GM19328 (cell line): Measurements from ENCODE around the gene LCN1.
"Not testable (repeated sequence)": the region's sequence is repeated elsewhere in the genome, so short reads cannot be mapped to it uniquely, and the experiment has no call there.

Experiments used
- ATAC-seq: cut with Tn5 transposase; IDR thresholded peaks from one replicate; pipeline ENCODE4 v1.9.1; 2021; ENCODE audit warnings: mild to moderate bottlenecking, moderate library complexity; ENCODE audit not compliant: unreplicated experiment

Gene LCN1

DNA sequence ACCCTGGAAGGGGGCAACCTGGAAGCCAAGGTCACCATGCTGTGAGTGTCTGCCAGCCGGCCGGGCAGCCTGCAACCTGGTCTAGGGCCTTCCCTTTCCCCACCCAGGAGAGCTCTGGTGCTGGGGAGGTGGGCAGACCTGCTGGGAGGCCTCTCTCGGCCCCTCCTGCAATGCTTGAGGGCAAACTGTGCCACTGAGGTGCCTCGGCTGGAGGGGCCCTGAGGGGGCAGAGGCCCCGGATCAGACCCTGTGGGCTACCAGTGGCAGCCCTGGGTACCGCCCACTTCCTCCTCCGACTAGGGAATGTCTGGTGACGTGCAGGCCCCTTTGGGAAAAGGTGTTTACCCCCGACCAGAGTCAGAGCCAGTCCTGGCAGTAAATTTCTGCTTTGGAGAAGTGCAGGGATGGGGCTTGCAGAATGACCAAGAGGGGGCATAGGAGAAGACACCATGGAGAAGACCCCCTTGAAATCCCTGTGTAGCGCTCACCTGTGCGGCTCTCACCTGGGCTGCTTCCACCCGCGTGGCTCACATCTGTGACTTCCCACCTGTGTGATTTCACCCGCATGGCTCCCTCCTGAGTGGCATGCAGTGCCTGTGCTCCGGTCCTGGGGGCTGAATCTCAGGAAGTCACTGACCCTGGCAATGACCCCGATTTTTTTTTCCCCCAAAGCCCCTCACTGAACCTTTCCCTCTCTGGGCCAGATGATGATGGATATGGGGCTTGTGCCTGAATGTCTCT is 1.1 kb downstream of the LCN1 start:
- ATAC-seq: no peak

DNA sequence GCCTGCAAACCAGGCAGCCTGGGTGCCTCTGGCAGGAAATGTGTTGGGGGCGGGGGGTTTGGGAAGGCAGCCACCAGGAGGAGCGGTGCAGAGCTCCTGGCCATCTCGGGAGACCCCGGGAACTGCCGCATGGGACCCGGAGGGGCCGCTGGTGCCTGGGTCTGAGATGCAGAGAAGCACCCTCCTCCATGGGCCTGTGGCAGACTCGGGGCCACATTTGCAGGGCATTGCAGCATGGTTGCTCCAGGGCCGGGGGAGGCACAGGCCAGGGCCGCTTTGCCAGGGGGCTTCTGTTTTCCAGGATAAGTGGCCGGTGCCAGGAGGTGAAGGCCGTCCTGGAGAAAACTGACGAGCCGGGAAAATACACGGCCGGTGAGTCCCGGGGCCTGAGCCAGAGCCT is 1.7 kb downstream of the LCN1 start:
- ATAC-seq: no peak

DNA sequence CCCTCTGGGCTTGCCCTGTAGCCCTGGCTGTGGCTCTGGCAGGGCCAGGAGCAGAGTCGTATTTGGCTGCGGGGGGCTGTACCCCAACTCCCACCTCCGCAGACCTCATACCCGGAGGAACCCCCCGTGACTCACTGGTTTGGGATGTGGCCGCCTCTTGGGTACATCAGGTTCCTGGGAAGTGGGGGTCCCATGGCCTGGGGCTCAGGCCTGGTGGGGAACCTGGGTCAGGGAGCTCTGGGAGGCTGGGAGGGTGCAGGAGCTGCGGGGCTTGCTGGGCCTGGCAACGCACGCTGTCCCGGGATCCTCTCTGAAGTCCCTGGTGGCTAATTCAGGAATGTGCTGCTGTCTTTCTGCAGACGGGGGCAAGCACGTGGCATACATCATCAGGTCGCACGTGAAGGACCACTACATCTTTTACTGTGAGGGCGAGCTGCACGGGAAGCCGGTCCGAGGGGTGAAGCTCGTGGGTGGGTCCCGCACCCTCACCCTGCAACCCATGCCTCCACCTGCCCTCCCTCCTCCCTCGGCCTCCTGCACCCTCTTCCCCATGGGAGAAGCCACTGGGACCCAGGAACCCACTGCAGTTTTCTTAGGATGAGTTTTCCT is 2.4 kb downstream of the LCN1 start:
- no peak for ATAC-seq

DNA sequence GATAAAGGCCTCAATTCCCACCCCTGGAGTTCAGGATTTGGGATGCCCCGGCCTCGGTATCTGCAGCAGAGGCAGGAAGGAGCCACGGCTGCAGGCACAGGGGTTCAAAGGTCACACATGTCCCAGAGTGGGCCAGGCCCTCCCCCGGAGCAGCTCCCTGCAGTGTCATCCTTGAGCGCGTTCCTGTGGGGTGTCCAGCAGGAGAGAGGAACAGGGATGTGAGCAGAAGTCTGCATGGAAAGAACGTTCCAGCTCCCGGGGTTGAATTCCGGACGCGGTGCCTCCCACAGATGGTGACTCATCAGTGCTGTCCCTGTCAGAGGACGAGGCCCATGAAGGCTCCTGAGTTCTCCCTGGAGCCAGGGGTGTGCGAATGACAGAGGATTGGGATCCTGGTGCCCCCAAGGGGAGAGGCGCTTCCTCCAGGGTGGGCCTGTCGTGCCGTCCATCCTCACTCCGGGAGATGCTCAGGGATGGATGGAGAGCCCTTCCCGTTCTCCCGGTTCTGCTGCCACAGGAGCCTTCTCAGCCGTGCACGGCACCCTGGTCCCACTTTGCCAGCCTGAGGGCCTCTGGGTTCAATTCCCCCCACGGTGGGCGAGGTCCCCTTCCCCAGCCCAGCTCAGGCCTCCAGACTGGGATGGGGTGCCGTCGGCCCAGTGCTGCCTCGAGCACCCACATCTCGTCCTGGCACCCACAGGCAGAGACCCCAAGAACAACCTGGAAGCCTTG is 3.1 kb downstream of the LCN1 start:
- ATAC-seq: no peak

DNA sequence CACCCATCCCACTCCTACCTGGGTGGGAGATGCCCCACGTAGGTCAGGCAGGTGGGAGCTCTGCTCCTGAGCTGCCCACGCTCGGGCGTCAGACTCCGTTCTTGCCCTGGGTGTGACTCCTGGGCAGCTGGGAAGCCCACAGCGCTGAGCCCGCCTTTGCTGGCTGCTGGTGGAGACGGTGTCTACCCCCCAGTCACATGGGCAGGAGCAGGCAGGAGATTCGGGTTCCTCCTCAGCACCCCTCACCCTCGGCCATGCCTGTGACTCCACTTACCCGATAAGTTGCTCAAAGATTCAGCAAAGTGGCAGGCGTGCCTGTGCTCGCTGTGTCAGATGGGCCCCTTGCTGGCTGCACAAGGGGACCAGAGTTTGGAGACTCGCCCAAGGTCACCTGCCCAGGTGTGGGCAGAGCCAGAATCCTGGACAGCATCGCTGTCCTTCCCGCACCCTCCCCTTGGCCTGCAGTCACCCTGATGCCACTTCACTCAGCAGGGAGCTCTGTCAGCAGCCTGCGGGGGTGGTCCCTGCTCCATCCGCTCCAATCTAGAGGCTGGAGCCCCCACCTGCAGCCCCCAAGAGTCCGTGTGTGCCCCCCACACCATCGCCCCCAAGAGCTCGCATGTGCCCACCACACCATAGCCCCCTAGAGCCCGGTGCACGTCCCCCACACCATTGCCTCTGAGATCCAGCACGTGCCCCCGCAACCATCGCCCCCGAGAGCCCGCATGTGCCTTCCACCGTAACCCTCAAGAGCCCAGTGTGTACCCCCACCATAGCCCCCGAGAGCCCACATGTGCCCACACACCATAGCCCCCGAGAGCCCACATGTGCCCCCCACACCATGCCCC is 4.2 kb downstream of the LCN1 start:
- ATAC-seq: no peak

DNA sequence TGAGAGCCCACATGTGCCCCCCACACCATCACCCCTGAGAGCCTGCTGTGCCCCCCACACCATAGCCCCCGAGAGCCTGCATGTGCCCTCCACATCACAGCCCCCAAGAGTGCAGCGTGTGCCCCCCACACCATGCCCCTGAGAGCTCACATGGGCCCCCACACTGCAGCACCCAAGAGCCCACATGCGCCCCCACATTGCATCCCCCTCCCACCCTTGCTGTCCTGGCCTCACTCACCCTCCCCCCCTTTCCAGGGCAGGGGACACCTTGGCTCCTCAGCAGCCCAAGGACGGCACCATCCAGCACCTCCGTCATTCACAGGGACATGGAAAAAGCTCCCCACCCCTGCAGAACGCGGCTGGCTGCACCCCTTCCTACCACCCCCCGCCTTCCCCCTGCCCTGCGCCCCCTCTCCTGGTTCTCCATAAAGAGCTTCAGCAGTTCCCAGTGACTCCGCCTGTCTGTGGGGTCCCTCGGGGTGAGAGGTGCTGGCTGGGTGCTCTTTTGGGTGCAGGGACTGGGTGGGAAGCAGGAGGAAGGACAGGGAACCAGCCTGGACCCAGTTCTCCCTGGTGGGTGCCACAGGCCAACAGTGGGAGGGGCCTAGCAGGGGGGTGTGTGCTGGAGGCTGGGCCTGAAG is 5.0 kb downstream of the LCN1 start:
- ATAC-seq: no peak

DNA sequence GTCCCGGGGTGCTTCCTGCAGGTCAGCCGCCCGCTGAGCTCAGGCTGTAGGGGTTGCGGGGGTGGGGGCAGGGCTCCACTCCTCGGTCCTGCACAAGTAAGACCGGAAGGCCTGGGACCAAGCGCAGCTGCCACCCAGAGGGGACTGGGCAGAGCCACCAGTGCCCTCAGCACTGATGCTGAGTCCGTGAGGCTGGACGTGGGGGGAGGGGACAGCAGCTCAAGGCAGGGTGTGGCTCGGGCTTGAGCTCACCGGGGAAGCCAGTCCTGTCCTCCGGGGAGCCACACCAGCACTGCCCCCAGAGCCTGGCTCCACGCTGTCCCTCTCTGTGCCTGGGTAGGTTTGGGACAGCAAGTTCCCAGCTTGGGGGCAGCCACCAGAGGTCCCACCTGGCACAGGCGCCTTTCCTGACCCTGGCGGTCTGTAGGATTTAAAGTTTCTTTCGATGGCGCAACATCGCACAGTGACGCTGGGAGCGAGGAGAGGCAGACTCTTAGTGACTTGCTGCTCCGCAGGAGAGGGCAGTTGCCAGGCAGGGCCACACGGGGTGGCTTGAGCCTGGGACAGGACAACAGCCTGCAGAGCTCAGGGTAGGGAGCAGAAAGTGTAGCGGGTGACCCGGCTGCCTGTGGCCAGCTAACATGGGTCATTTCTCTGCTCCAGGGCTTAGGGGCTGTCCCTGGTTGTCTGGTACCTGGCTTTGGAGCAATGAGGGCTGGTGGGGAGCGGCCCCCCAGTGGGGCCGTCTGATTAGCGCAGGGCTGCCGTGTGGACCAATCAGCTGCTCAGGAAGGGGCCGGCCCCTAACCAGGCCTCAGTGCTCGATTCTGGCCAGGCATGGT is 5.7 kb downstream of the LCN1 start:
- ATAC-seq: no peak

DNA sequence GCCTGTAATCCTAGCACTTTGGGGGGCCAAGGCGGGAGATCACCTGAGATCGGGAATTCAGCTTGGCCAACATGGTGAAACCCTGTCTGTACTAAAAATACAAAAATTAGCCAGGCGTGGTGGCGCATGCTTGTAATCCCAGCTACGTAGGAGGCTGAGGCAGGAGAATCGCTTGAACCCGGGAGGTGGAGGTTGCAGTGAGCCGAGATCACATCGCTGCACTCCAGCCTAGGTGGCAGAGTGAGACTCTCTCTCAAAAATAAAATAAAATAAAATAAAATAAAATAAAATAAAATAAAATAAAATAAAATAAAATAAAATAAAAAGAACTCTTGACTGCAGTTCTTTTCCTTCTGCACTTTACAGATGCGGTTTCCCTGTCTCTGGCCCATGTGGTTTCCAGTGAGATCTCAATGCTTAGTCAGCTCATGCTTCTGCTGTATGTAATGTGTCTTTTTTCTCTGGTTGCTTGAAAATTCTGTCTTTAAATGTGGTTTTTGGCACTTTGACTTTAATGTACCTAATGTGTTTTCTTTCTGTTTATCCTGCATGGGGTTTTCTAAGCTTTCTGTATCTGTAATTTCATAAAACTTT is 7.7 kb downstream of the LCN1 start:
- ATAC-seq: not testable (repeated sequence)

DNA sequence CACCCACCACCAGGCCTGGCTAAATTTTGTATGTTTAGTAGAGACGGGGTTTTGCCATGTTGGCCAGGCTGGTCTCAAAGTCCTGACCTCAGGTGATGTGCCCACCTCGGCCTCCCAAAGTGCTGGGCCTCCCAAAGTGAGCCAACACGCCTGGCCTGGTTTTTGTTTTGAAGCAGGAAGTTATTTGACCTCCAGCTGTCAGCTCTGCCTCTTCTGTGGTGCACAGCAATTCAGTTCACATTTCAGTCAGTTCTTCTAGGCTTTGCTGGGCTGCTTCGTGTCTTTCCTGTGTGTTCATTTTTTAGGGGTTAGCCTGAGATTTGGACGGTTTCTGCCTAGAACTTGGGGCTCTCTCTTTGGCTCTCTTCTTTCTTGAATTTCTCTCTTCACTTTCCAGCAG is 8.9 kb downstream of the LCN1 start:
- no peak for ATAC-seq

DNA sequence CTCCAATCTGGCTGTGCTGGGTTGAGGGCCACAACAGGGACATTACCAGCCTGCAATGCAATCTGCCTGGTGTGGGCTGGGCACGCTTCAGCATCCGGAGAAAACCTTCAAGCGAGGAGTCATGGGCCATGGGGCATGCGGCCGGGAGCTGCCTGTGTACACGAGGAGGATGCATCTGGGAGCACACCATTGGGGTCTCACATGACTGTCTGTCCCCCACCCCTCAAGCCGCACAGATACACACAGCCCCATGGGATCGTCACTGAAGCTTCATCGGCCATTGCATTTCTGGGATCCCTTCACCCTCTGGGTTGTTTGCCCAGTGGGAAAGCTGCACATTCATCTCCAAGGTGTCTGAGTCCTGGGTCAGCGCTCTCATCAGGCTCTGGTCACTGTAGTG is 9.9 kb downstream of the LCN1 start:
- ATAC-seq: no peak

DNA sequence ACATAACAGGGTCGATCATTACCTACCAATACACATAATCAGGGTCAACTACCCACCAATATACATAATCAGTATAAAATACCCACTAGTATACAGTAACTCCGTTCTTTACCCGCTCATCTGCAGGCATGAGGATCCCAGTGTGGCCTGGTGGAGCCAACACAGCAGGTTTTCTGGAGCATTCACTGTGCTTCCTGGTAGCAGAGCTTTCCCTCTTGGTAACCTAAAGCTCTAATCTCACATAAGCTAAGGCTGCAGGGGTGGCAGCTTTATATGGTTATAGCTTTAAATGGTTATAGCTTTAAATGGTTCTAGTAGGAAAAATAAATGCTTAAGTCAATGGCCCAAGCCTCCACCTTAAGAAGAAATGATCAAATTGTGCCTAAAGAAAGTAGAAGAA is 11.9 kb downstream of the LCN1 start:
- no peak for ATAC-seq

DNA sequence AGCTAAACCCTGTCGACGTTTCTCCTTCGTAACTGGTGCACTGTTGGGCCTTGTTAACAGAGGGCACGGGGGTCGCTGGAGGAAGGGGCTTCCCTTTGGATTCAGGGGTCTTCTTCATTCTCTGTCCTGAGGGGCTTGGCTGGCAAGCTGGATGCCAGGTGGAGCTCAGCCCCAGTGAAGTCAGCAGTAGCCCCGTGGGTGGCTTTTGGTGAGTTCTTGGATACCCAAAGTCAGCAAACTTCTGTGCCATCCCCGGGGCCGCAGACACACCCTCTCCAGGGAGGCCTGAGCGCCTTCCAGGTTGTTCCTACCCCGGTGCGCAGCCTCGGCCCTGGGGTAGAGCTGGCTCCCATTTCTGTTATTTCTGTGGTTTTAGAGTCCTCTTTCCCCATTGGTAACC is 12.4 kb downstream of the LCN1 start:
- ATAC-seq: no peak

DNA sequence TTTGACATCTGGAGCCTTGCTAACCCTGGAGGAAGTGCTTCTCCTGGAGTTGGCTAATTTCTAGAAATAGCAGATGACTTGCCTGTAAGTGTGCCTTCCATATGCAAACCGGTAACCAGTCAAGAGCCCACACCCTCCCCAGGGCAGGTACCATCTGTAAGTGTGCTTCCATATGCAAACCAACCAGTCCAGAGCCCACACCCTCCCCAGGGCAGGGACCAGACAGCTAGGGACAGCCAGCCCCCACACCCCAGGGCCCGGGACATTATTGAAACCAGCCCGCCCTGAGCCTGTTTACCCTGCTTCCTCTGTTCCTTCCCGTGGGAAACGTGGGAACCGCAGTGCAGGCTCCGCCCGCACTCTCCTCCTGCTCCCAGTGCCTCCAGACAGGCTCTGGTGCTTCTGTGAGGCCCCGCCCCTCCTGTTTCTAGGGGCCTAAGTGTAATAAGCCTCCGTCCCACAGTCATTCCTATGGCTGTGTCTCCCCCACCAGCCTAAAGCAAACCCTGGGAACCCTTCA is 13.0 kb downstream of the LCN1 start:
- not testable (repeated sequence) for ATAC-seq

DNA sequence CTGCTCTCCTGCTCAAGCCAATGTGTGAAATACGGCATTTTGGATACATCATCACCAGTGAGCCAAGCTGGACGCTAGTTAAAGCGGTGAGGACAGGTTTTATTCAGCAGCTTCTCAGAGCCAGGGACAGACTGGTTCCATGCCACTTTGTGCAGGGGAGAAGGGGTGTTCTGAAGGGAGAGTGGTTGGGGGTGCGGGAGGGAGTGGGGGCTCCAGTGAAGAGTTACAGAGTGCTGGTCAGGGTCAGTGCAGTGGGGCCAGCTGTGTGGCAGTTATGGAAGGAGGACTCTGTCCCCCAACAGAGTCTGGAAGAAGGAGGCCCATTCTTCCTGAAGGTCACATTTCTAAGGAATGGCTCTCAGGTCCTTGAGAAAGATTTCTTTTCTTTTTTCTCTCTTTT is 13.6 kb downstream of the LCN1 start:
- not testable (repeated sequence) for ATAC-seq

DNA sequence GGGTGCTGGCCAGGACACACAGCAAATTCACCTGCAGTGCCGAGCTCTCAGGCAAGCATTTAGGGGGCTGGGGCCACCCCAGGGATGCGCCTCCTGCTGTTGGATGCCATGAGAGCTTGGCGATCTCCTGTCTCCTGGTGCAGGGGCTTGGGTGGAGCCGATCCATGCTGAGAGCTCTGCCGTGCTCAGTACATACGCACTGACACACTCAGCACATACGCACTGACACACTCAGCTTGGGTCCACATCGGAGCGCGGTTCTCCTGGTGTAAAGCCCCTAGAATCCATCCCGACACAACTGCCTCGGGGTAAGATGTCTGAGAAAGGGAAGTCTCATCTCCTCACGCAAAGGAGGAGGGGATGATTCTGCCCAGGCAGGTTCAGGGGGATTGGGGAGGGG is 14.4 kb downstream of the LCN1 start:
- not testable (repeated sequence) for ATAC-seq

DNA sequence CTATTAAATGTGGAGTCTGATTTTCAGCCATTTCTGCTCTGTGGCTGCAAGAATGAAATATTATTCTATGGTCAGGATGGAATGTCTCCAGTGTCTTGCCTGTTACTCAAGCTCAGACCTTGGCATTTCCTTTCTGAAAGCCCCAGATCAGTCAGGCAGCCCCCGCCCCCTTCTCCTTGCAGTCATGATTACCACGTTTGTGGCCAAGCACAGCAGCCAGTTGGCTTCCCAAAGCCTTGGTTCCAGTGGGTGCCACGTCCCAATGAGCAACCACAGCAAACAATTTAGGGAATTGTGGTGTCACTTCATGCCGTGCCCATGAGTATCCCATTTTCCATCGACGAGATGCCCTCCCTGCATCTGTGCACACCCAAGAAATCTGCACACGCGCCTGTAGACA is 15.0 kb downstream of the LCN1 start:
- no peak for ATAC-seq

DNA sequence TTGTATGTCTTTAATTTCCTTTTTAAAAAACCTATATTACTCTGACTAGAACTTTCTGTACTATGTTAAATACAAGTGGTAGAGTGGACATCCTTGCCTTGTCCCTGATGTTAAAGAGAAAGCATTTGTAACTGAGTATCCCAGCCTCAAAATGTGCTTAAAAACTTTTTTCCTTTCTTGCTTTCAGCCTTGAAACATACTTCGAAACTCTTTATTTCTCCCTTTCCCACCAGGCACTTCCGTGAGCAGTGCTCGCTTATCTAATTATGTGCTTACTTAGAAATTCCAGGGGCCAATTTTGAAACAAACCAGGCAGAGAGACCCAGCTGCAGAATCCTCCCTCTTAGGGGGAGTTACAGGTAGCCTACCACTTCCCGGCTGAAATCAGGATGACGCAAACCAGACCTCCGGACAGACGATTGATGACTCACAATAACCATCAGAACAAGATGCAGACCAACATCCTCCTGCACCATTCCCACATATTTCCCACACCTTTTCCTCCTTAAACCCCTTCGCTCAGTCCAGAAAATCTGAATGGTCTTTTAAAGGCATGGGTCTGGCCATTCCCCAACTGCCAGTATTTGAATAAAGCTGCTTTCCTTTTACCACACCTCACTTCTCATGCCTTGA is 22.1 kb downstream of the LCN1 start:
- not testable (repeated sequence) for ATAC-seq

DNA sequence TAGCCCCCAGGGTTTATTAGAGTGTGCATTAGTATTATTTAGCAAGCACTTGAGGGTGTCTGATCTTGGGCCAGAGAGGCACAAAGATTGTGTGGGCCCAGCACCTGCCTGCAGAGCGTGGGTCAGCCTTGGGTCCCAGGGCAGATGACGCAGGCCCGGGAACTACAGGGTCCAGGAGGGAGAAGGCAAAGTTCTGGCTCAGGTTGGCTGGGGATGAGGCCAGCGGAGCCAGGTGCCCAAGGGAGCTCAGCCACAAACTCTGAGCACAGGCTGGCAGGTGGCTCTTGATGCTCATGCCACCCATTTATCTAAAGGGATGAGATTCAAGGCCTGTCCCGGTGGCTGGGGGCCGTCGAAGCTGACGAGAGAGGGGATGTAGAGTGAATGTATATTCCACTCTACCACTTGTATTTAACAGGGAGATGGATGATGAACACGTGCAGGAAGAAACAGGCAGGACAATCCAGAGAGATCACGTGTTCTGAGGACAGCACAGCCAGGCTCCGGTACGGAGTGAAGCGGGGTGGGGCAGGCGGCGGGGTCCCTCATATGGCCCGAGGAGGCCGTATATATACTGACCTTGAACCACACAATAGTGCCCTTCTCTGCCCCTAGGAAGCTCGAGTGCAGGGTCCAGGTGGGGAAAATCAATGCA is 23.9 kb downstream of the LCN1 start:
- no peak for ATAC-seq
